K562 (cell line): ENCODE data around the gene NAGLU. TPM values are rescaled to one million over a fixed set of nuclear protein-coding genes. Genes with fewer than 3 reads are reported as not detected.

Experiments used
- DPF2 ChIP-seq: fragments of 450-650 bp; IDR thresholded peaks from 2 replicates; pipeline ENCODE4 v1.6.1; 2016
- FOXK1 ChIP-seq: sonication (generic); formaldehyde crosslinking; IDR thresholded peaks from 2 replicates; pipeline ENCODE4 v1.8.0; 2022; ENCODE audit warnings: missing genetic modification reagents, mild to moderate bottlenecking, borderline replicate concordance
- SIN3A ChIP-seq, 2 experiments: fragments of 150-350 bp in 1 of 2; IDR thresholded peaks; 2 replicates each; pipeline ENCODE4 v1.6.1; 2011 to 2016; ENCODE audit warnings: borderline replicate concordance in 2 of 2, low read depth in 2 of 2, low read length in 2 of 2, mild to moderate bottlenecking in 2 of 2, moderate library complexity in 2 of 2; ENCODE audit not compliant: control insufficient read depth in 1 of 2
- SMAD2 ChIP-seq: fragments of 150-350 bp; IDR thresholded peaks from 2 replicates; pipeline ENCODE4 v1.6.1; 2014; ENCODE audit warnings: low read depth, mild to moderate bottlenecking, low read length
- TAF1 ChIP-seq: IDR thresholded peaks from 2 replicates; pipeline ENCODE4 v1.6.1; 2011; ENCODE audit warnings: mild to moderate bottlenecking, low read length, moderate library complexity; ENCODE audit not compliant: insufficient read depth, control insufficient read depth, severe bottlenecking; ENCODE audit errors: extremely low read depth
- TBP ChIP-seq: optimal IDR thresholded peaks from 2 replicates; pipeline ENCODE3; 2011; ENCODE audit warnings: low read depth, low read length, improper control_type of control experiment
- ZNF584 ChIP-seq: fragments of 200-800 bp; sonication (Bioruptor generic); IDR thresholded peaks from 2 replicates; pipeline ENCODE4 v1.6.1; 2016; ENCODE audit warnings: low read depth, mild to moderate bottlenecking, missing genetic modification characterization, missing compliant biosample characterization
- polyA plus RNA-seq, 8 experiments: library from polyadenylated mRNA; depleted of rRNA in 4 of 8; stranded (reverse) in 5 of 8; unstranded in 3 of 8; fragments of >200 nt; fragmentation: Nextera tagmentation in 2 of 8; fragmentation: Illumina TruSeq in 1 of 8; extraction: Ambion mirVana in 2 of 8; extraction: Trizol in 1 of 8; gene quantifications; 2 replicates each; pipeline versions ENCODE4 v1.2.1 to v1.2.3, GENCODE V29; 2011 to 2014; ENCODE audit warnings: inconsistent platforms in 1 of 8, missing spikeins in 1 of 8
- total RNA-seq, 7 experiments: library from RNA; depleted of rRNA in 6 of 7; stranded (reverse); fragments of >200 nt in 6 of 7; fragmentation: Illumina TruSeq in 2 of 7; extraction: Trizol in 2 of 7; gene quantifications; 2 replicates each; pipeline versions ENCODE4 v1.2.1 to v1.2.3, GENCODE V29; 2011 to 2021; ENCODE audit warnings: low replicate concordance in 1 of 7
- TF ChIP-seq, protein P1 (sequence below): fragments of 150-350 bp; conservative IDR thresholded peaks from 2 replicates; pipeline ENCODE4 v1.6.1; 2014; ENCODE audit warnings: low read length
- TF ChIP-seq, protein P2 (sequence below): fragments of 200-600 bp; sonication (generic); IDR thresholded peaks from one replicate; pipeline ENCODE4 v1.6.1; 2012; ENCODE audit warnings: mild to moderate bottlenecking, low read depth, low read length, inconsistent platforms
- TF ChIP-seq, protein P3 (sequence below): fragments of 450-650 bp; IDR thresholded peaks from 2 replicates; pipeline ENCODE4 v1.7.0; 2016; ENCODE audit warnings: borderline replicate concordance

The NAGLU gene
- total and polyA plus RNA-seq, 9 of the 15 experiments (the other 6 are each of a cell fraction or from before 2014, with no cell fraction given): 0.04 to 21.5 (median 8.5) TPM

DNA sequence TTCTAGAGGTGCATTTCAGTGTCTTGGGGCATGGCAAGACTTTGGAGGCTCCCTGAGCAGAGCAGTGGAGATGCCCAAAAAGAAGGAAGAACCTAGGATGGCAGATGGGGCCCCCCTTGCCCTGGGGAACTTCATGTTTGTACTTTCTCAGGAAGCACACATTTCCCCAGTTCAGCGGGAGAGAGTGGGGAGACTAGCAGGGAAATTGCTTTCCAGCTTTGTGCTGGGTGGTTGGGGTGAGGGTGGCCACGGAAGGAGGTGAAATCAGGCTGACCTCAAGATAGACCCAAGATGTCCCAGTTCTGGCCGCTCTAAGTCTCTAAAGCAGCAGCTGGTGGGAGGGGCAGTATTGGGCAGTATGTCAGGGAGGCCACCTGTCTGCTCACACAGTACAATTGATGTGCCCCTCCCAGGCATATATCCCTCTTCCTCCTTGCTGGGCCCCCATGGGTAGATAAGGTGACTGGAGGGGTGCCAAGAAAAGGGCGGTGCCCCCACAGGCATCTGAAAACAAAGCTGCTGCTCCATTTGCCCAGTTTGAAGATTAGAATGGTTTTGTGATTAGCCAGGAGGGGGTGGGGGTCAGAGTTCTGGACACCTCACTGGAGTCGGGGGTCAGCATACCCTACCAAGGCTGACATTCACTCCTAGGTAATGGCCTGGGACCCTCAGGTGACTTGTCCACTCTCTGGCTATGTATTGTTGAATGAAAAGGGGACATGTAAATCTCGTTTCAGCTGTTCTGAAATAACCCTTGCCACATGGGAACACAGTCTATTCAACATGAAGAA, 17.1 kb upstream of the NAGLU start (continued):
- TF ChIP-seq, protein P1, sequence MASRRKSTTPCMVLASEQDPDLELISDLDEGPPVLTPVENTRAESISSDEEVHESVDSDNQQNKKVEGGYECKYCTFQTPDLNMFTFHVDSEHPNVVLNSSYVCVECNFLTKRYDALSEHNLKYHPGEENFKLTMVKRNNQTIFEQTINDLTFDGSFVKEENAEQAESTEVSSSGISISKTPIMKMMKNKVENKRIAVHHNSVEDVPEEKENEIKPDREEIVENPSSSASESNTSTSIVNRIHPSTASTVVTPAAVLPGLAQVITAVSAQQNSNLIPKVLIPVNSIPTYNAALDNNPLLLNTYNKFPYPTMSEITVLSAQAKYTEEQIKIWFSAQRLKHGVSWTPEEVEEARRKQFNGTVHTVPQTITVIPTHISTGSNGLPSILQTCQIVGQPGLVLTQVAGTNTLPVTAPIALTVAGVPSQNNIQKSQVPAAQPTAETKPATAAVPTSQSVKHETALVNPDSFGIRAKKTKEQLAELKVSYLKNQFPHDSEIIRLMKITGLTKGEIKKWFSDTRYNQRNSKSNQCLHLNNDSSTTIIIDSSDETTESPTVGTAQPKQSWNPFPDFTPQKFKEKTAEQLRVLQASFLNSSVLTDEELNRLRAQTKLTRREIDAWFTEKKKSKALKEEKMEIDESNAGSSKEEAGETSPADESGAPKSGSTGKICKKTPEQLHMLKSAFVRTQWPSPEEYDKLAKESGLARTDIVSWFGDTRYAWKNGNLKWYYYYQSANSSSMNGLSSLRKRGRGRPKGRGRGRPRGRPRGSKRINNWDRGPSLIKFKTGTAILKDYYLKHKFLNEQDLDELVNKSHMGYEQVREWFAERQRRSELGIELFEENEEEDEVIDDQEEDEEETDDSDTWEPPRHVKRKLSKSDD: no peak
- peak; percentile 15 to 72; a peak in 1 of 4 replicates for TF ChIP-seq SIN3A (IDR thresholded peaks at IDR 0.05; ENCODE audit: borderline replicate concordance in 2 of 2, control insufficient read depth in 1 of 2, low read depth in 2 of 2, low read length in 2 of 2)
- TF ChIP-seq FOXK1: no peak
- no peak for TF ChIP-seq ZNF584 (CRISPR knock-in tag)
- peak; percentile 79 for TF ChIP-seq DPF2
- peak; percentile 25 for TF ChIP-seq TBP
- TF ChIP-seq, protein P2, sequence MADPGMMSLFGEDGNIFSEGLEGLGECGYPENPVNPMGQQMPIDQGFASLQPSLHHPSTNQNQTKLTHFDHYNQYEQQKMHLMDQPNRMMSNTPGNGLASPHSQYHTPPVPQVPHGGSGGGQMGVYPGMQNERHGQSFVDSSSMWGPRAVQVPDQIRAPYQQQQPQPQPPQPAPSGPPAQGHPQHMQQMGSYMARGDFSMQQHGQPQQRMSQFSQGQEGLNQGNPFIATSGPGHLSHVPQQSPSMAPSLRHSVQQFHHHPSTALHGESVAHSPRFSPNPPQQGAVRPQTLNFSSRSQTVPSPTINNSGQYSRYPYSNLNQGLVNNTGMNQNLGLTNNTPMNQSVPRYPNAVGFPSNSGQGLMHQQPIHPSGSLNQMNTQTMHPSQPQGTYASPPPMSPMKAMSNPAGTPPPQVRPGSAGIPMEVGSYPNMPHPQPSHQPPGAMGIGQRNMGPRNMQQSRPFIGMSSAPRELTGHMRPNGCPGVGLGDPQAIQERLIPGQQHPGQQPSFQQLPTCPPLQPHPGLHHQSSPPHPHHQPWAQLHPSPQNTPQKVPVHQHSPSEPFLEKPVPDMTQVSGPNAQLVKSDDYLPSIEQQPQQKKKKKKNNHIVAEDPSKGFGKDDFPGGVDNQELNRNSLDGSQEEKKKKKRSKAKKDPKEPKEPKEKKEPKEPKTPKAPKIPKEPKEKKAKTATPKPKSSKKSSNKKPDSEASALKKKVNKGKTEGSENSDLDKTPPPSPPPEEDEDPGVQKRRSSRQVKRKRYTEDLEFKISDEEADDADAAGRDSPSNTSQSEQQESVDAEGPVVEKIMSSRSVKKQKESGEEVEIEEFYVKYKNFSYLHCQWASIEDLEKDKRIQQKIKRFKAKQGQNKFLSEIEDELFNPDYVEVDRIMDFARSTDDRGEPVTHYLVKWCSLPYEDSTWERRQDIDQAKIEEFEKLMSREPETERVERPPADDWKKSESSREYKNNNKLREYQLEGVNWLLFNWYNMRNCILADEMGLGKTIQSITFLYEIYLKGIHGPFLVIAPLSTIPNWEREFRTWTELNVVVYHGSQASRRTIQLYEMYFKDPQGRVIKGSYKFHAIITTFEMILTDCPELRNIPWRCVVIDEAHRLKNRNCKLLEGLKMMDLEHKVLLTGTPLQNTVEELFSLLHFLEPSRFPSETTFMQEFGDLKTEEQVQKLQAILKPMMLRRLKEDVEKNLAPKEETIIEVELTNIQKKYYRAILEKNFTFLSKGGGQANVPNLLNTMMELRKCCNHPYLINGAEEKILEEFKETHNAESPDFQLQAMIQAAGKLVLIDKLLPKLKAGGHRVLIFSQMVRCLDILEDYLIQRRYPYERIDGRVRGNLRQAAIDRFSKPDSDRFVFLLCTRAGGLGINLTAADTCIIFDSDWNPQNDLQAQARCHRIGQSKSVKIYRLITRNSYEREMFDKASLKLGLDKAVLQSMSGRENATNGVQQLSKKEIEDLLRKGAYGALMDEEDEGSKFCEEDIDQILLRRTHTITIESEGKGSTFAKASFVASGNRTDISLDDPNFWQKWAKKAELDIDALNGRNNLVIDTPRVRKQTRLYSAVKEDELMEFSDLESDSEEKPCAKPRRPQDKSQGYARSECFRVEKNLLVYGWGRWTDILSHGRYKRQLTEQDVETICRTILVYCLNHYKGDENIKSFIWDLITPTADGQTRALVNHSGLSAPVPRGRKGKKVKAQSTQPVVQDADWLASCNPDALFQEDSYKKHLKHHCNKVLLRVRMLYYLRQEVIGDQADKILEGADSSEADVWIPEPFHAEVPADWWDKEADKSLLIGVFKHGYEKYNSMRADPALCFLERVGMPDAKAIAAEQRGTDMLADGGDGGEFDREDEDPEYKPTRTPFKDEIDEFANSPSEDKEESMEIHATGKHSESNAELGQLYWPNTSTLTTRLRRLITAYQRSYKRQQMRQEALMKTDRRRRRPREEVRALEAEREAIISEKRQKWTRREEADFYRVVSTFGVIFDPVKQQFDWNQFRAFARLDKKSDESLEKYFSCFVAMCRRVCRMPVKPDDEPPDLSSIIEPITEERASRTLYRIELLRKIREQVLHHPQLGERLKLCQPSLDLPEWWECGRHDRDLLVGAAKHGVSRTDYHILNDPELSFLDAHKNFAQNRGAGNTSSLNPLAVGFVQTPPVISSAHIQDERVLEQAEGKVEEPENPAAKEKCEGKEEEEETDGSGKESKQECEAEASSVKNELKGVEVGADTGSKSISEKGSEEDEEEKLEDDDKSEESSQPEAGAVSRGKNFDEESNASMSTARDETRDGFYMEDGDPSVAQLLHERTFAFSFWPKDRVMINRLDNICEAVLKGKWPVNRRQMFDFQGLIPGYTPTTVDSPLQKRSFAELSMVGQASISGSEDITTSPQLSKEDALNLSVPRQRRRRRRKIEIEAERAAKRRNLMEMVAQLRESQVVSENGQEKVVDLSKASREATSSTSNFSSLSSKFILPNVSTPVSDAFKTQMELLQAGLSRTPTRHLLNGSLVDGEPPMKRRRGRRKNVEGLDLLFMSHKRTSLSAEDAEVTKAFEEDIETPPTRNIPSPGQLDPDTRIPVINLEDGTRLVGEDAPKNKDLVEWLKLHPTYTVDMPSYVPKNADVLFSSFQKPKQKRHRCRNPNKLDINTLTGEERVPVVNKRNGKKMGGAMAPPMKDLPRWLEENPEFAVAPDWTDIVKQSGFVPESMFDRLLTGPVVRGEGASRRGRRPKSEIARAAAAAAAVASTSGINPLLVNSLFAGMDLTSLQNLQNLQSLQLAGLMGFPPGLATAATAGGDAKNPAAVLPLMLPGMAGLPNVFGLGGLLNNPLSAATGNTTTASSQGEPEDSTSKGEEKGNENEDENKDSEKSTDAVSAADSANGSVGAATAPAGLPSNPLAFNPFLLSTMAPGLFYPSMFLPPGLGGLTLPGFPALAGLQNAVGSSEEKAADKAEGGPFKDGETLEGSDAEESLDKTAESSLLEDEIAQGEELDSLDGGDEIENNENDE: no peak
- no peak for TF ChIP-seq SMAD2
- TF ChIP-seq, protein P3, sequence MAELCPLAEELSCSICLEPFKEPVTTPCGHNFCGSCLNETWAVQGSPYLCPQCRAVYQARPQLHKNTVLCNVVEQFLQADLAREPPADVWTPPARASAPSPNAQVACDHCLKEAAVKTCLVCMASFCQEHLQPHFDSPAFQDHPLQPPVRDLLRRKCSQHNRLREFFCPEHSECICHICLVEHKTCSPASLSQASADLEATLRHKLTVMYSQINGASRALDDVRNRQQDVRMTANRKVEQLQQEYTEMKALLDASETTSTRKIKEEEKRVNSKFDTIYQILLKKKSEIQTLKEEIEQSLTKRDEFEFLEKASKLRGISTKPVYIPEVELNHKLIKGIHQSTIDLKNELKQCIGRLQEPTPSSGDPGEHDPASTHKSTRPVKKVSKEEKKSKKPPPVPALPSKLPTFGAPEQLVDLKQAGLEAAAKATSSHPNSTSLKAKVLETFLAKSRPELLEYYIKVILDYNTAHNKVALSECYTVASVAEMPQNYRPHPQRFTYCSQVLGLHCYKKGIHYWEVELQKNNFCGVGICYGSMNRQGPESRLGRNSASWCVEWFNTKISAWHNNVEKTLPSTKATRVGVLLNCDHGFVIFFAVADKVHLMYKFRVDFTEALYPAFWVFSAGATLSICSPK: no peak
- TF ChIP-seq TAF1: peak; percentile 13
